Suprapubic skin (tissue), 4 donors: Measurements from ENCODE around the gene SNX27. TPM values are rescaled to one million over a fixed set of nuclear protein-coding genes. Genes with fewer than 3 reads are reported as not detected.

ENCODE experiments used
- DNase-seq, 2 donors: peaks; one replicate each; pipeline ENCODE4 v3.0.0-alpha.2; 2019; ENCODE audit warnings: low spot score in 2 of 2
- H3K27ac ChIP-seq: fragments of 200-600 bp; sonication (generic); one replicate; pipeline ENCODE4 v1.5.1; 2019
- H3K27me3 ChIP-seq: fragments of 200-600 bp; sonication (generic); one replicate; pipeline ENCODE4 v1.5.1; 2019
- H3K36me3 ChIP-seq: fragments of 200-600 bp; sonication (generic); one replicate; pipeline ENCODE4 v1.5.1; 2019
- H3K4me1 ChIP-seq: fragments of 200-600 bp; sonication (generic); one replicate; pipeline ENCODE4 v1.5.1; 2019
- H3K4me3 ChIP-seq: fragments of 200-600 bp; sonication (generic); one replicate; pipeline ENCODE4 v1.5.1; 2019; ENCODE audit warnings: mild to moderate bottlenecking
- H3K9me3 ChIP-seq: fragments of 200-600 bp; sonication (generic); one replicate; pipeline ENCODE4 v1.5.1; 2019
- EP300 ChIP-seq: sonication (generic); formaldehyde crosslinking; IDR thresholded peaks from one replicate; pipeline ENCODE4 v1.6.1; 2017; ENCODE audit warnings: antibody characterized with exemption
- POLR2A ChIP-seq, 2 donors: fragments of 450-650 bp; IDR thresholded peaks; one replicate each; pipeline ENCODE4 v1.6.1; 2017; ENCODE audit warnings: antibody characterized with exemption in 2 of 2, mild to moderate bottlenecking in 2 of 2, moderate library complexity in 2 of 2
- POLR2AphosphoS5 ChIP-seq, 3 donors: sonication (generic); formaldehyde crosslinking; IDR thresholded peaks; one replicate each; pipeline ENCODE4 v1.6.1; 2017; ENCODE audit warnings: antibody characterized with exemption in 3 of 3
- WGBS: methylation state at CpG from one replicate; pipeline ENCODE4 v1.1.5; 2018; 5-methylcytosine and 5-hydroxymethylcytosine counted together
- total RNA-seq, 4 donors: library from RNA; depleted of rRNA; stranded (reverse); fragments of >200 nt; gene quantifications; one replicate each; pipeline ENCODE4 v1.1.0, GENCODE V29; 2016
- TF ChIP-seq, protein P1 (sequence below), 2 donors: fragments of 200-600 bp in 1 of 2; fragments of 450-650 bp in 1 of 2; sonication (generic) in 1 of 2; IDR thresholded peaks; one replicate each; pipeline ENCODE4 v1.5.1; 2016 to 2019; ENCODE audit warnings: antibody characterized with exemption in 2 of 2, mild to moderate bottlenecking in 1 of 2, moderate library complexity in 1 of 2

The SNX27 gene
- total RNA-seq, 4 donors from 2014 or later: 19.8 to 45.4 (median 29.0) TPM

GRCh38 chr1:151570819-151571218, 41.0 kb upstream of the SNX27 start:
- Histone ChIP-seq H3K4me1 (peaks cover 57% of the 10 kb centered on the region), H3K27ac (no peak overlapping the region), H3K4me3 (no peak overlapping the region), H3K27me3 (no peaks in the 10 kb centered on the region), H3K9me3 (no peaks in the 10 kb centered on the region), H3K36me3 (peaks cover 22% of the 10 kb centered on the region)
- TF ChIP-seq POLR2A (IDR thresholded peaks at IDR 0.05) (no peak), EP300 (no peak), POLR2AphosphoS5 (IDR thresholded peaks at IDR 0.05) (no peak)
- TF ChIP-seq, protein P1, sequence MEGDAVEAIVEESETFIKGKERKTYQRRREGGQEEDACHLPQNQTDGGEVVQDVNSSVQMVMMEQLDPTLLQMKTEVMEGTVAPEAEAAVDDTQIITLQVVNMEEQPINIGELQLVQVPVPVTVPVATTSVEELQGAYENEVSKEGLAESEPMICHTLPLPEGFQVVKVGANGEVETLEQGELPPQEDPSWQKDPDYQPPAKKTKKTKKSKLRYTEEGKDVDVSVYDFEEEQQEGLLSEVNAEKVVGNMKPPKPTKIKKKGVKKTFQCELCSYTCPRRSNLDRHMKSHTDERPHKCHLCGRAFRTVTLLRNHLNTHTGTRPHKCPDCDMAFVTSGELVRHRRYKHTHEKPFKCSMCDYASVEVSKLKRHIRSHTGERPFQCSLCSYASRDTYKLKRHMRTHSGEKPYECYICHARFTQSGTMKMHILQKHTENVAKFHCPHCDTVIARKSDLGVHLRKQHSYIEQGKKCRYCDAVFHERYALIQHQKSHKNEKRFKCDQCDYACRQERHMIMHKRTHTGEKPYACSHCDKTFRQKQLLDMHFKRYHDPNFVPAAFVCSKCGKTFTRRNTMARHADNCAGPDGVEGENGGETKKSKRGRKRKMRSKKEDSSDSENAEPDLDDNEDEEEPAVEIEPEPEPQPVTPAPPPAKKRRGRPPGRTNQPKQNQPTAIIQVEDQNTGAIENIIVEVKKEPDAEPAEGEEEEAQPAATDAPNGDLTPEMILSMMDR (IDR thresholded peaks at IDR 0.05): no peak
- DNase-seq: no peak
- WGBS: 45% methylated on average over 1 of the region's 1 CpG

- Histone ChIP-seq H3K4me3 (no peak overlapping the region), H3K36me3 (peaks cover 30% of the 10 kb centered on the region), H3K9me3 (no peaks in the 10 kb centered on the region), H3K27me3 (no peaks in the 10 kb centered on the region), H3K27ac (peak overlapping the region; percentile 82), H3K4me1 (peaks cover 47% of the 10 kb centered on the region)
- peak in 1 of 2 donors; percentile 70 for DNase-seq
- WGBS: 52% methylated on average over 11 of the region's 12 CpGs
- TF ChIP-seq POLR2A (IDR thresholded peaks at IDR 0.05) (no peak), EP300 (no peak), POLR2AphosphoS5 (IDR thresholded peaks at IDR 0.05) (no peak)
- TF ChIP-seq, protein P1 (IDR thresholded peaks at IDR 0.05): no peak
Observed at GRCh38 chr1:151574575-151575529, 37.0 kb upstream of the SNX27 start.

DNA sequence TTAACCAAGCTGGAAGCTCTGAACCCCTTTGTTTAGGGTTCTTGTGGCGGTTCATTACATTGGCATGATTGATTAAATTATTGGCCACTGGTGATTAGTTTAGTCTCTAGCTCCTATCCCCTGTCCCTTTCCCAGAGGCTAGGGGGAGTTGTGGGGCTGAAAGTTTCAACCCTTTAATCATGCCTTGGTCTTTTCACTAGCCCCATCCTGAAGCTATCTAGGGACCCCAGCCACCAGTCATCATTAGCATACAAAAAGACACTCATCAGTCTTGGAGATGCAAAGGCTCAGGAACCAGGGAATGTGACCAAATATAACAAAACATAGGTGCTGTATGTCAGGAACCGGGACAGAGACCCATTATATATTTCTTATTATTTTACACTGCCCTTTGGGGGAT, 34.7 kb upstream of the SNX27 start:
- Histone ChIP-seq H3K36me3 (peaks cover 21% of the 10 kb centered on the region), H3K4me1 (peaks cover 50% of the 10 kb centered on the region), H3K9me3 (no peaks in the 10 kb centered on the region), H3K27me3 (no peaks in the 10 kb centered on the region), H3K4me3 (no peak overlapping the region), H3K27ac (no peak overlapping the region)
- TF ChIP-seq, protein P1 (IDR thresholded peaks at IDR 0.05): no peak
- TF ChIP-seq POLR2A (IDR thresholded peaks at IDR 0.05) (no peak), EP300 (no peak), POLR2AphosphoS5 (IDR thresholded peaks at IDR 0.05) (no peak)
- DNase-seq: no peak
- 89% methylated on average over 2 of the region's 2 CpGs for WGBS

- peaks cover 20% of the 10 kb centered on the region for H3K36me3 ChIP-seq
- 59% methylated on average over 1 of the region's 1 CpG for WGBS
- no peak overlapping the region for H3K4me3 ChIP-seq
- no peaks in the 10 kb centered on the region for H3K9me3 ChIP-seq
- no peak for DNase-seq
- H3K27me3 ChIP-seq: no peaks in the 10 kb centered on the region
- H3K27ac ChIP-seq: peak overlapping the region; percentile 55
- no peak for TF ChIP-seq EP300
- TF ChIP-seq POLR2AphosphoS5 (IDR thresholded peaks at IDR 0.05): no peak
- no peak for TF ChIP-seq POLR2A (IDR thresholded peaks at IDR 0.05)
- TF ChIP-seq, protein P1 (IDR thresholded peaks at IDR 0.05): no peak
- H3K4me1 ChIP-seq: peaks cover 65% of the 10 kb centered on the region
Observed at GRCh38 chr1:151578941-151579340, 32.9 kb upstream of the SNX27 start.

GRCh38 chr1:151579436-151580225, 32.2 kb upstream of the SNX27 start:
- WGBS: 48% methylated on average over 8 of the region's 8 CpGs

More at GRCh38 chr1:151579436-151580225, 32.2 kb upstream of the SNX27 start:
- no peak for DNase-seq
- Histone ChIP-seq H3K4me3 (no peak overlapping the region), H3K36me3 (peaks cover 18% of the 10 kb centered on the region), H3K9me3 (no peaks in the 10 kb centered on the region), H3K27ac (peak overlapping the region; percentile 62), H3K4me1 (peaks cover 65% of the 10 kb centered on the region), H3K27me3 (no peaks in the 10 kb centered on the region)
- TF ChIP-seq POLR2A (IDR thresholded peaks at IDR 0.05): no peak
- TF ChIP-seq, protein P1 (IDR thresholded peaks at IDR 0.05): no peak
- no peak for TF ChIP-seq EP300
- TF ChIP-seq POLR2AphosphoS5 (IDR thresholded peaks at IDR 0.05): no peak
